Endodermal cell (in vitro differentiated cells): ENCODE results near the gene TP53INP2. TPM values are rescaled to one million over a fixed set of nuclear protein-coding genes. Genes with fewer than 3 reads are reported as not detected.
"Not testable (repeated sequence)": the region's sequence is repeated elsewhere in the genome, so short reads cannot be mapped to it uniquely, and the experiment has no call there.

ENCODE experiments used
- DNase-seq: peaks from one replicate; pipeline ENCODE4 v3.0.0-alpha.2; 2017
- H3K27ac ChIP-seq: 2 replicates; pipeline ENCODE4 v1.5.1; 2013; ENCODE audit warnings: mild to moderate bottlenecking, low read depth, low read length, moderate library complexity
- H3K27me3 ChIP-seq: 2 replicates; pipeline ENCODE4 v1.6.1; 2013; ENCODE audit warnings: mild to moderate bottlenecking, low read length, moderate library complexity; ENCODE audit not compliant: insufficient read depth, control insufficient read depth, poor library complexity, severe bottlenecking
- H3K36me3 ChIP-seq: 2 replicates; pipeline ENCODE4 v1.7.0; 2013; ENCODE audit warnings: mild to moderate bottlenecking, low read length, moderate library complexity; ENCODE audit not compliant: control insufficient read depth, insufficient read depth
- H3K4me1 ChIP-seq: one replicate; pipeline ENCODE4 v1.7.0; 2013; ENCODE audit warnings: low read length; ENCODE audit not compliant: control insufficient read depth, insufficient read depth
- H3K4me3 ChIP-seq: 2 replicates; pipeline ENCODE4 v1.5.1; 2013; ENCODE audit warnings: mild to moderate bottlenecking, low read length, moderate library complexity
- H3K9ac ChIP-seq: 2 replicates; pipeline ENCODE4 v1.6.1; 2013; ENCODE audit warnings: mild to moderate bottlenecking, low read length, moderate library complexity; ENCODE audit not compliant: poor library complexity, severe bottlenecking; ENCODE audit errors: extremely low read depth
- H3K9me3 ChIP-seq: 2 replicates; pipeline ENCODE4 v1.6.1; 2013; ENCODE audit warnings: mild to moderate bottlenecking, low read length, moderate library complexity; ENCODE audit not compliant: control insufficient read depth
- H3K27ac Mint-ChIP-seq: 2 replicates; pipeline ENCODE4 v1.8.0; 2020; ENCODE audit warnings: mixed read lengths
- H3K27me3 Mint-ChIP-seq: 2 replicates; pipeline ENCODE4 v1.8.0; 2021; ENCODE audit warnings: mild to moderate bottlenecking, mixed read lengths; ENCODE audit not compliant: insufficient read depth
- H3K36me3 Mint-ChIP-seq: 2 replicates; pipeline ENCODE4 v1.8.0; 2020; ENCODE audit warnings: low read depth, mixed read lengths
- H3K4me1 Mint-ChIP-seq: 2 replicates; pipeline ENCODE4 v1.8.0; 2020; ENCODE audit warnings: mixed read lengths
- H3K4me3 Mint-ChIP-seq: 2 replicates; pipeline ENCODE4 v1.8.0; 2020; ENCODE audit warnings: mild to moderate bottlenecking, moderate library complexity, mixed read lengths
- H3K9me3 Mint-ChIP-seq: 2 replicates; pipeline ENCODE4 v1.8.0; 2020; ENCODE audit warnings: mild to moderate bottlenecking, mixed read lengths
- CTCF ChIP-seq: fragments of 200-600 bp; sonication (generic); conservative IDR thresholded peaks from 2 replicates; pipeline ENCODE4 v1.5.0; 2021; ENCODE audit warnings: antibody characterized with exemption, mild to moderate bottlenecking
- WGBS, 2 experiments: methylation state at CpG; one replicate each; pipeline versions ENCODE4 v1.1.5 to v1.1.7; 2013; ENCODE audit warnings: missing lambda C conversion rate in 2 of 2, mixed read lengths in 1 of 2; ENCODE audit not compliant: insufficient coverage in 1 of 2, insufficient read length in 1 of 2; 5-methylcytosine and 5-hydroxymethylcytosine counted together
- total RNA-seq, 2 donors: library from RNA; stranded (reverse); fragmentation: NEBNext Ultra II Directional in 1 of 2; extraction: Animal tissue kit (Norgen Biotek cat#: 25700) in 1 of 2; gene quantifications; 2 replicates in 1 of 2; 3 replicates in 1 of 2; pipeline ENCODE4 v1.2.1, GENCODE V29; 2021

The TP53INP2 gene
- total RNA-seq, 2 donors from 2014 or later: 7.0 to 20.2 TPM

- peaks cover 9% of the 10 kb centered on the region for H3K4me1 Mint-ChIP-seq
- no peaks in the 10 kb centered on the region for H3K27me3 Mint-ChIP-seq
- 89 to 100% methylated on average over 1 to 2 of the region's 2 CpGs for WGBS, 2 experiments
- H3K27ac Mint-ChIP-seq: no peak overlapping the region
- no peaks in the 10 kb centered on the region for H3K27me3 ChIP-seq
- H3K27ac ChIP-seq: no peak overlapping the region
- no peak overlapping the region for H3K4me3 ChIP-seq
- no peak for DNase-seq
- H3K9me3 ChIP-seq: no peaks in the 10 kb centered on the region
- peaks cover 52% of the 10 kb centered on the region for H3K36me3 ChIP-seq
- no peaks in the 10 kb centered on the region for H3K9me3 Mint-ChIP-seq
- H3K4me3 Mint-ChIP-seq: no peak overlapping the region
- peaks cover 50% of the 10 kb centered on the region for H3K36me3 Mint-ChIP-seq
- no peak for TF ChIP-seq CTCF
- H3K9ac ChIP-seq: no peak overlapping the region
- no peaks in the 10 kb centered on the region for H3K4me1 ChIP-seq
Measured at GRCh38 chr20:34720266-34720665, 16.1 kb downstream of the TP53INP2 start.

GRCh38 chr20:34722560-34722959 is 18.4 kb downstream of the TP53INP2 start:
- H3K9me3 ChIP-seq, H3K9ac ChIP-seq, H3K27me3 ChIP-seq, H3K4me1 ChIP-seq, DNase-seq, H3K9me3 Mint-ChIP-seq, H3K27ac ChIP-seq, H3K4me3 ChIP-seq, H3K4me3 Mint-ChIP-seq, H3K27me3 Mint-ChIP-seq, H3K4me1 Mint-ChIP-seq, H3K27ac Mint-ChIP-seq: not testable (repeated sequence)
- H3K36me3 Mint-ChIP-seq: peaks cover 52% of the 10 kb centered on the region
- H3K36me3 ChIP-seq: peaks cover 63% of the 10 kb centered on the region
- 98 to 100% methylated on average over 1 to 3 of the region's 3 CpGs for WGBS, 2 experiments

GRCh38 chr20:34724172-34724571 is 20.0 kb downstream of the TP53INP2 start:
- no peaks in the 10 kb centered on the region for H3K4me1 ChIP-seq
- peaks cover 61% of the 10 kb centered on the region for H3K36me3 ChIP-seq
- no peak overlapping the region for H3K27ac Mint-ChIP-seq
- no peaks in the 10 kb centered on the region for H3K27me3 Mint-ChIP-seq
- H3K4me1 Mint-ChIP-seq: peaks cover 9% of the 10 kb centered on the region
- no peak overlapping the region for H3K4me3 Mint-ChIP-seq
- H3K9ac ChIP-seq: no peak overlapping the region
- peaks cover 43% of the 10 kb centered on the region for H3K36me3 Mint-ChIP-seq
- TF ChIP-seq CTCF: no peak
- 90 to 100% methylated on average over 2 to 3 of the region's 3 CpGs for WGBS, 2 experiments
- DNase-seq: no peak
- H3K27ac ChIP-seq: no peak overlapping the region
- H3K9me3 ChIP-seq: no peaks in the 10 kb centered on the region
- H3K4me3 ChIP-seq: no peak overlapping the region
- H3K27me3 ChIP-seq: no peaks in the 10 kb centered on the region
- no peaks in the 10 kb centered on the region for H3K9me3 Mint-ChIP-seq

- DNase-seq: no peak
- H3K4me1 Mint-ChIP-seq: no peaks in the 10 kb centered on the region
- no peaks in the 10 kb centered on the region for H3K4me1 ChIP-seq
- H3K4me3 ChIP-seq: no peak overlapping the region
- no peak overlapping the region for H3K4me3 Mint-ChIP-seq
- H3K9me3 Mint-ChIP-seq: no peaks in the 10 kb centered on the region
- no peak overlapping the region for H3K9ac ChIP-seq
- H3K36me3 ChIP-seq: peaks cover 54% of the 10 kb centered on the region
- H3K27ac Mint-ChIP-seq: no peak overlapping the region
- H3K9me3 ChIP-seq: no peaks in the 10 kb centered on the region
- H3K27ac ChIP-seq: no peak overlapping the region
- H3K36me3 Mint-ChIP-seq: peaks cover 43% of the 10 kb centered on the region
- no peaks in the 10 kb centered on the region for H3K27me3 Mint-ChIP-seq
- no peaks in the 10 kb centered on the region for H3K27me3 ChIP-seq
- no peak for TF ChIP-seq CTCF
- WGBS, 2 experiments: 96 to 100% methylated on average over 1 of the region's 2 CpGs
Measured at GRCh38 chr20:34729416-34729815, 25.3 kb downstream of the TP53INP2 start.
